H1 (cell line): ENCODE data around the gene UBE2M. TPM values are rescaled to one million over a fixed set of nuclear protein-coding genes. Genes with fewer than 3 reads are reported as not detected.

ENCODE experiments used
- CTCF ChIA-PET: fragments of 300-600 bp; sonication (Branson Sonifier 250); formaldehyde crosslinking; loops from one replicate; lab custom pipeline; 2021; ENCODE audit not compliant: partially characterized antibody; lab: Charles Lee
- POLR2A ChIA-PET: fragments of 300-600 bp; sonication (Branson Sonifier 250); formaldehyde crosslinking; loops from one replicate; lab custom pipeline; 2021; ENCODE audit warnings: inconsistent platforms; ENCODE audit not compliant: partially characterized antibody; lab: Charles Lee
- DNase-seq, 2 experiments: peaks; one replicate each; pipeline versions ENCODE4 v3.0.0 to v3.0.0-alpha.2; 2010 to 2022; ENCODE audit warnings: low spot score in 2 of 2, low read depth in 1 of 2, mixed read lengths in 1 of 2
- FAIRE-seq: peaks from 2 replicates; lab custom pipeline; 2011; peaks lifted over from hg19 to GRCh38; lab: Jason Lieb, UNC
- H2AFZ ChIP-seq: 2 replicates; pipeline ENCODE4 v1.8.1; 2012; ENCODE audit warnings: low read length, inconsistent platforms
- H2AK5ac ChIP-seq: 2 replicates; pipeline ENCODE4 v1.6.1; 2013; ENCODE audit warnings: low read depth, low read length
- H2BK120ac ChIP-seq: replicated peaks from 2 replicates; pipeline ENCODE3; 2013; ENCODE audit warnings: low read depth, low read length, inconsistent platforms
- H2BK12ac ChIP-seq: 2 replicates; pipeline ENCODE4 v1.6.1; 2013; ENCODE audit warnings: low read depth, low read length
- H2BK15ac ChIP-seq: 2 replicates; pipeline ENCODE4 v1.6.1; 2013; ENCODE audit warnings: low read length
- H2BK20ac ChIP-seq: 2 replicates; pipeline ENCODE4 v1.6.1; 2013; ENCODE audit warnings: low read length
- H2BK5ac ChIP-seq: 2 replicates; pipeline ENCODE4 v1.6.1; 2013; ENCODE audit warnings: low read depth, low read length
- H3K14ac ChIP-seq: 2 replicates; pipeline ENCODE4 v1.6.1; 2013; ENCODE audit warnings: inconsistent platforms; ENCODE audit not compliant: insufficient read length
- H3K18ac ChIP-seq: 2 replicates; pipeline ENCODE4 v1.6.1; 2013; ENCODE audit warnings: low read length; ENCODE audit errors: extremely low read depth
- H3K23ac ChIP-seq: 2 replicates; pipeline ENCODE4 v1.6.1; 2013; ENCODE audit warnings: inconsistent platforms; ENCODE audit not compliant: insufficient read length
- H3K23me2 ChIP-seq: 2 replicates; pipeline ENCODE4 v1.6.1; 2013; ENCODE audit warnings: low read depth, low read length
- H3K27ac ChIP-seq: 2 replicates; pipeline ENCODE4 v1.6.1; 2011; ENCODE audit warnings: low read depth, low read length, inconsistent platforms
- H3K27me3 ChIP-seq, 4 experiments: replicated peaks in 1 of 4; 1 replicate in 1 of 4; 2 replicates in 3 of 4; pipeline versions ENCODE4 v1.6.1 to v1.8.1; 2011 to 2013; ENCODE audit warnings: low read length in 3 of 4, mild to moderate bottlenecking in 3 of 4, inconsistent platforms in 2 of 4, mixed read lengths in 2 of 4, moderate library complexity in 1 of 4; ENCODE audit not compliant: control insufficient read depth in 3 of 4, insufficient read depth in 3 of 4; ENCODE audit errors: extremely low read depth in 1 of 4
- H3K36me3 ChIP-seq, 4 experiments: 2 replicates each; pipeline versions ENCODE4 v1.6.1 to v1.8.1; 2011 to 2013; ENCODE audit warnings: mild to moderate bottlenecking in 4 of 4, low read length in 3 of 4, moderate library complexity in 2 of 4, control low read depth in 1 of 4, inconsistent platforms in 1 of 4; ENCODE audit not compliant: insufficient read depth in 4 of 4, control insufficient read depth in 2 of 4
- H3K4ac ChIP-seq: replicated peaks from 2 replicates; pipeline ENCODE3; 2013; ENCODE audit warnings: low read length, low read depth, mixed read lengths, inconsistent platforms; ENCODE audit not compliant: insufficient read length
- H3K4me1 ChIP-seq, 4 experiments: replicated peaks in 1 of 4; 1 replicate in 1 of 4; 2 replicates in 3 of 4; pipeline versions ENCODE4 v1.6.1 to v1.8.1; 2011 to 2013; ENCODE audit warnings: low read length in 3 of 4, inconsistent platforms in 2 of 4, mixed read lengths in 1 of 4; ENCODE audit not compliant: insufficient read depth in 4 of 4, control insufficient read depth in 3 of 4
- H3K4me2 ChIP-seq, 2 experiments: 2 replicates each; pipeline versions ENCODE4 v1.6.1 to v1.8.1; 2011 to 2013; ENCODE audit warnings: low read depth in 2 of 2, low read length in 2 of 2, control low read depth in 1 of 2, inconsistent platforms in 1 of 2, mild to moderate bottlenecking in 1 of 2; ENCODE audit not compliant: insufficient read depth in 1 of 2
- H3K4me3 ChIP-seq, 4 experiments: fragments of 200-600, 300-600 bp in 1 of 4; sonication (generic), shearing (Covaris generic), sonication (Bioruptor Twin) in 1 of 4; 2 replicates each; pipeline versions ENCODE4 v1.5.1 to v1.8.1; 2011 to 2016; ENCODE audit warnings: low read length in 4 of 4, low read depth in 3 of 4, control low read depth in 2 of 4, inconsistent platforms in 2 of 4, mild to moderate bottlenecking in 2 of 4, mixed read lengths in 1 of 4, moderate library complexity in 1 of 4; ENCODE audit not compliant: insufficient read depth in 2 of 4; ENCODE audit errors: extremely low read depth in 1 of 4
- H3K56ac ChIP-seq: replicated peaks from 2 replicates; pipeline ENCODE3; 2013; ENCODE audit warnings: low read depth, mild to moderate bottlenecking, mixed read lengths, low read length, inconsistent platforms; ENCODE audit not compliant: insufficient read length
- H3K79me1 ChIP-seq: 2 replicates; pipeline ENCODE4 v1.6.1; 2013; ENCODE audit warnings: low read depth, low read length, control low read depth
- H3K79me2 ChIP-seq, 2 experiments: 2 replicates each; pipeline versions ENCODE4 v1.6.1 to v1.8.1; 2012 to 2013; ENCODE audit warnings: low read length in 2 of 2, mild to moderate bottlenecking in 2 of 2, inconsistent platforms in 1 of 2; ENCODE audit not compliant: insufficient read depth in 2 of 2, control insufficient read depth in 1 of 2
- H3K9ac ChIP-seq, 4 experiments: replicated peaks in 1 of 4; 1 replicate in 1 of 4; 2 replicates in 3 of 4; pipeline versions ENCODE4 v1.6.1 to v1.8.1; 2011 to 2013; ENCODE audit warnings: low read depth in 3 of 4, low read length in 3 of 4, control low read depth in 2 of 4, mild to moderate bottlenecking in 2 of 4, moderate library complexity in 2 of 4, inconsistent platforms in 1 of 4; ENCODE audit errors: extremely low read depth in 1 of 4
- H3K9me3 ChIP-seq, 2 experiments: 2 replicates each; pipeline versions ENCODE4 v1.6.1 to v1.8.1; 2012 to 2013; ENCODE audit warnings: mild to moderate bottlenecking in 2 of 2, moderate library complexity in 2 of 2, control low read depth in 1 of 2, inconsistent platforms in 1 of 2, low read depth in 1 of 2, low read length in 1 of 2, mixed read lengths in 1 of 2; ENCODE audit not compliant: insufficient read depth in 2 of 2
- H4K20me1 ChIP-seq, 2 experiments: replicated peaks in 1 of 2; 2 replicates each; pipeline versions ENCODE3 to v1.8.1; 2011 to 2013; ENCODE audit warnings: inconsistent platforms in 2 of 2, low read length in 2 of 2, mild to moderate bottlenecking in 1 of 2; ENCODE audit not compliant: insufficient read depth in 2 of 2, control insufficient read depth in 1 of 2
- H4K5ac ChIP-seq: 2 replicates; pipeline ENCODE4 v1.6.1; 2013; ENCODE audit warnings: low read length, low read depth, mixed read lengths, inconsistent platforms; ENCODE audit not compliant: insufficient read length
- H4K8ac ChIP-seq: 2 replicates; pipeline ENCODE4 v1.8.0; 2013; ENCODE audit warnings: mild to moderate bottlenecking, moderate library complexity, low read length, inconsistent platforms; ENCODE audit not compliant: insufficient read depth; ENCODE audit errors: extremely low read depth
- H4K91ac ChIP-seq: replicated peaks from 2 replicates; pipeline ENCODE3; 2013; ENCODE audit warnings: low read length, mixed read lengths, inconsistent platforms; ENCODE audit not compliant: insufficient read length
- CREB1 ChIP-seq: IDR thresholded peaks from 2 replicates; pipeline ENCODE4 v1.6.1; 2012; ENCODE audit warnings: inconsistent platforms
- POLR2A ChIP-seq, 2 experiments: IDR thresholded peaks; 1 replicate in 1 of 2; 2 replicates in 1 of 2; pipeline ENCODE4 v1.6.1; 2011; ENCODE audit warnings: low read depth in 2 of 2, low read length in 2 of 2, mild to moderate bottlenecking in 2 of 2; ENCODE audit errors: control extremely low read depth in 1 of 2
- WGBS, 2 experiments: shearing (Covaris generic) in 1 of 2; methylation state at CpG; one replicate each; pipeline versions ENCODE4 v1.1.6 to v1.1.7; 2013 to 2015; ENCODE audit warnings: low lambda C conversion rate in 2 of 2, mixed read lengths in 2 of 2, inconsistent platforms in 1 of 2, low coverage in 1 of 2, missing lambda C conversion rate in 1 of 2; ENCODE audit not compliant: insufficient replicate concordance in 2 of 2, insufficient coverage in 1 of 2, insufficient read length in 1 of 2; ENCODE audit errors: extremely low coverage in 1 of 2, missing lambda C conversion rate in 1 of 2; 5-methylcytosine and 5-hydroxymethylcytosine counted together
- polyA plus RNA-seq, 7 experiments: library from polyadenylated mRNA; depleted of rRNA in 3 of 7; stranded (reverse) in 5 of 7; unstranded in 2 of 7; fragments of >200 nt in 5 of 7; fragments of 200-250 nt in 2 of 7; gene quantifications; 1 replicate in 5 of 7; 2 replicates in 1 of 7; 4 replicates in 1 of 7; pipeline versions ENCODE4 v1.2.1 to v1.2.3, GENCODE V29; 2011 to 2013; ENCODE audit warnings: missing spikeins in 2 of 7, mixed read lengths in 2 of 7
- total RNA-seq: library from RNA; stranded (reverse); fragmentation: NEBNext Ultra II Directional; extraction: Animal tissue kit (Norgen Biotek cat#: 25700); gene quantifications from 2 replicates; pipeline ENCODE4 v1.2.1, GENCODE V29; 2021

UBE2M gene
- total and polyA plus RNA-seq, 2 of the 8 experiments (the other 6 are each of a cell fraction or from before 2014, with no cell fraction given): 93.8 to 114 TPM

- no peak overlapping the region for H3K56ac ChIP-seq
- H2BK120ac ChIP-seq: no peak overlapping the region
- CTCF ChIA-PET: interaction anchor here (0.6 to 1.8 kb wide), 11 partner anchors 14 to 162 kb away, joined by 3 to 10 read pairs (median 4); partner anchors contain the start of genes A1BG, UBE2M and ZNF446
- H3K4me1 ChIP-seq: peaks cover 0 to 28% (median 16%) of the 10 kb centered on the region in 4 experiments; a peak in 6 of 7 replicates
- peak overlapping the region; percentile 56; the same call in 1 of the 2 replicates for H3K27ac ChIP-seq
- peak overlapping the region; percentile 58 to 93 for H3K4me2 ChIP-seq
- no peak for FAIRE-seq
- no peak overlapping the region for H2BK15ac ChIP-seq
- no peak overlapping the region for H3K23ac ChIP-seq
- peaks cover 0 to 9% (median 2%) of the 10 kb centered on the region in 4 experiments; a peak in 2 of 8 replicates for H3K36me3 ChIP-seq
- no peak overlapping the region for H2AFZ ChIP-seq
- H3K9ac ChIP-seq: peak overlapping the region in 3 of 4 experiments; percentile 24 to 74 (median 60); a peak in 5 of 7 replicates
- H3K9me3 ChIP-seq: no peaks in the 10 kb centered on the region
- peaks cover 5% of the 10 kb centered on the region for H3K79me1 ChIP-seq
- no peak overlapping the region for H3K14ac ChIP-seq
- POLR2A ChIA-PET: interaction anchor here (0.8 to 21.3 kb wide), 5 partner anchors 15 to 188 kb away, joined by 3 to 650 read pairs (median 9); partner anchors contain the start of genes CHMP2A, TRIM28, UBE2M and ZSCAN22
- H3K23me2 ChIP-seq: peaks cover 11% of the 10 kb centered on the region
- H4K5ac ChIP-seq: peak overlapping the region; percentile 73
- peak overlapping the region; percentile 97 for H4K91ac ChIP-seq
- peak overlapping the region; percentile 41 for H3K4ac ChIP-seq
- peak overlapping the region; percentile 37 to 70 (median 52) for H3K4me3 ChIP-seq
- TF ChIP-seq CREB1: no peak
- TF ChIP-seq POLR2A (IDR thresholded peaks at IDR 0.05; ENCODE audit: control extremely low read depth in 1 of 2, low read depth in 2 of 2, low read length in 2 of 2): peak in 1 of 2 experiments; percentile 2; a peak in 1 of 3 replicates
- H2BK5ac ChIP-seq: peak overlapping the region; percentile 80
- 0 out of 2 replicates have a peak overlapping the region, but pooled peaks have one; percentile 4 for H4K8ac ChIP-seq
- no peak for DNase-seq
- no peak overlapping the region for H2BK12ac ChIP-seq
- peak overlapping the region; percentile 5; the same call in 1 of the 2 replicates for H3K18ac ChIP-seq
- no peaks in the 10 kb centered on the region for H3K27me3 ChIP-seq
- H2AK5ac ChIP-seq: peak overlapping the region; percentile 29; the same call in 1 of the 2 replicates
- WGBS, 2 experiments: 68% methylated on average over 3 of the region's 3 CpGs; no CpG with 5 or more reads in 1 of the 2 experiments
- H4K20me1 ChIP-seq: peaks cover 2 to 9% of the 10 kb centered on the region in 2 experiments
- H2BK20ac ChIP-seq: no peak overlapping the region
- peaks cover 0 to 17% of the 10 kb centered on the region in 2 experiments; a peak in 1 of 4 replicates for H3K79me2 ChIP-seq
Measured at GRCh38 chr19:58514564-58515022, 43.8 kb downstream of the UBE2M start.
